NCI-H2029 (cell line): ENCODE measurements around the gene ABHD16A.
A peak's percentile ranks its signal among the peaks of the same experiment; 100 is the strongest.

Experiments used
- DNase-seq: peaks from one replicate; lab custom pipeline; 2025; lab: John Stamatoyannopoulos, UW

ABHD16A gene

GRCh38 chr6:31689249-31690110 lies 13.6 kb downstream of the ABHD16A start:
- DNase-seq = no peak

DNA sequence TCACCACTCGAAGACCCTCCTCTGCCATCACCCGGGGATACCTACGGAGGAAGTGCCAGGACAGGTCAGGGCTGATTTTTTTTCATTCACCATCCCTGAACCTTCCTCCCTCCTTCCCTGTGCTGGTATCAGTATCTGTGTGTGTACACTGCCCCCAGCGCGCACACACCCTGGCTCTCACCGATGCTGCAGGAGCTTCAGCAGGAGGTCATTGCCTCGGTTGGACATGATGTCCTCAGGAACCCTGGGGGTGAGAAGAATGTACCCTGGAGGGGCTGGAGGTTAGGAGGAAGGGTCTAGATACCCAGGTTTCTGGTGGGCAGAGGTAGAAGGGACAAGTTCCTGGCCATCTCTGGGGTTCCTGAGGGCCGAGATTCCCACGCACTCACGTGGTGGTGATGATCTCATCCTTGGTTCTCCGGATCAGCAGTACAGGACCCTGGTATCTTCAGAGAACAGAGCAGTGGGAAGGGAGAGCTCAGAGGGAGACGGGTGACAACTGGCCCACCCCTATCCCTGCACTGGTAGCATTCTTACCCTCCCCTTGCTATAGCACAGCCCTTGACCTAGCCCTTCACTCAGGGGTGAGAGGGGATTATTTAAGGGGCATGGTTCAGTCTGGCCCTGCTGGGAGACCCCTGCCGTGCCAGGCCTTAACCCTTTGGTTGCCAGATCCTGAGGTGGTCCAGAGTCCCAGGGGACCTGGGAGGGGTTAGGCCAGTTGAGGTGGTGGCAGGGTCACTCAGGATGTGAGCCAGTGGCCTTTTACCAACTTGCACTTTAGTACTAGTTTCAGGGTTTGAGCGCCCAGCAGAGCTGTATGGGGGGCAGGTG lies 15.0 kb downstream of the ABHD16A start:
- DNase-seq = no peak

DNA sequence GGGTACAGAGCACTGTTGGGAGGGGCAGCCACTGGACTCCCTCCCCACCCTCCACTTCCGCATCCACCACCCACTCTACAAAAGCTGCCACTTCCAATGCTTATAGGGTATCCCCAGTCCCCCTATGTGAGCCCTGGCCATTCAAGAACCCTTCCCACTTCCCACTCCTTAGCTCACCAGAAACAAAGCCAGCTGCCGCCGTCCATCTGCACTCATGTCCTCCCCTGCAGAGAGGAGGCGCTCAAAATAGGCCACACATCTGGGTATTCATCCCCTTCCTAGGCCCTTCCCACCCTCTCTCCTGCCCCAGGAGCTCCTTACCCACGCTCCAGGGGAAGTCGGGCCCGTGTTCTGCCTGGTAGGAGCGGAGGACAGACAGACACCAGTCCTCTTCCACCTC lies 15.8 kb downstream of the ABHD16A start:
- DNase-seq = no peak

- no peak for DNase-seq
These were observed 16.6 kb downstream of the ABHD16A start for GRCh38 chr6:31686483-31686882.

- DNase-seq = no peak
These were observed 19.5 kb downstream of the ABHD16A start for GRCh38 chr6:31683591-31683990.

DNA sequence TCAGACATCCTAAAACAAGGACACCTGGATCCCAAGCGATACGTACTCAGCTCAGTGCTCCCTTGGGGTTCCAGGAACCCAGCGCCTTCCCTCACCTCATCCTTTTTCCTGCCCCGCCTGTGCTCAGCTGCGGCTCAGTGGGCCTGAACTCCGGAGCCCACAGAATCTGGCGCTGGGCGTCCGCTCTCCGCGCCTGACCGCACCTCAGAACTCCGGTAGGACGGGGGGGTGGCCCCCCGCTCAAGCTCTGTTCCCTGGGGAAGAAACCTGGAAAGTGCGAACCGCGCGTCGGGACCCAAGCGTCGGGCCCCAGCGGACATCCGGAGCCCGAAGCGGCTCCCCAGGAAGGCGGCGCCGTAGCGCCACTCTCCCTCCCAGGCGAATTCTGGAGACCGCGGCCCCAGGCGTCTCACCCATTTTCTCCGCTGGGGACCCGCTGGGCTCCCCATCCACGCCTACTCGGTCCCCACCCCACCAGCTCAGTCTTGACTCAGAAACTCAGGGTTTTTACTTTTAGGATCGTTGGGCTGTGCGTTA lies 21.9 kb downstream of the ABHD16A start:
- no peak for DNase-seq

- peak; percentile 87 for DNase-seq
These were observed 22.6 kb downstream of the ABHD16A start, which contains the start of gene LY6G5C for GRCh38 chr6:31680226-31681134. LY6G5C (minus strand) TSS chr6:31681067; CDS start chr6:31680373, 694 bp downstream.

GRCh38 chr6:31677955-31678354 lies 25.2 kb downstream of the ABHD16A start:
- DNase-seq = no peak

- DNase-seq = no peak
These were observed 26.2 kb downstream of the ABHD16A start for GRCh38 chr6:31676904-31677303.

GRCh38 chr6:31676322-31676903 lies 26.7 kb downstream of the ABHD16A start:
- DNase-seq = no peak

DNA sequence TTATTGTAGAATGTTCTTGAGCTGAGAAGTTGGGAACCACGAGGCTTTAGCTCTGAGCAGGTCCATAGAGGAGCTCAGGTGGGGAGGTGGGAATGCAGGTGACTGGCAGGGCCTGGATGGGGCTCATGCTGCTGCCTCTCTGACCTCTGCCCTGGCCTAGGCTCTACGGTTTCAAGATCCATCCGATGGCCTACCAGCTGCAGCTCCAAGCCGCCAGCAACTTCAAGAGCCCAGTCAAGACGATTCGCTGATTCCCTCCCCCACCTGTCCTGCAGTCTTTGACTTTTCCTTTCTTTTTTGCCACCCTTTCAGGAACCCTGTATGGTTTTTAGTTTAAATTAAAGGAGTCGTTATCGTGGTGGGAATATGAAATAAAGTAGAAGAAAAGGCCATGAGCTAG lies 33.4 kb downstream of the ABHD16A start, which contains the start of gene LY6G5B:
Gene LY6G5B (plus strand): TSS at position 301 of the 400 bp plus-strand sequence. CDS start 975 bp downstream, outside the sequence.
- DNase-seq = no peak

DNA sequence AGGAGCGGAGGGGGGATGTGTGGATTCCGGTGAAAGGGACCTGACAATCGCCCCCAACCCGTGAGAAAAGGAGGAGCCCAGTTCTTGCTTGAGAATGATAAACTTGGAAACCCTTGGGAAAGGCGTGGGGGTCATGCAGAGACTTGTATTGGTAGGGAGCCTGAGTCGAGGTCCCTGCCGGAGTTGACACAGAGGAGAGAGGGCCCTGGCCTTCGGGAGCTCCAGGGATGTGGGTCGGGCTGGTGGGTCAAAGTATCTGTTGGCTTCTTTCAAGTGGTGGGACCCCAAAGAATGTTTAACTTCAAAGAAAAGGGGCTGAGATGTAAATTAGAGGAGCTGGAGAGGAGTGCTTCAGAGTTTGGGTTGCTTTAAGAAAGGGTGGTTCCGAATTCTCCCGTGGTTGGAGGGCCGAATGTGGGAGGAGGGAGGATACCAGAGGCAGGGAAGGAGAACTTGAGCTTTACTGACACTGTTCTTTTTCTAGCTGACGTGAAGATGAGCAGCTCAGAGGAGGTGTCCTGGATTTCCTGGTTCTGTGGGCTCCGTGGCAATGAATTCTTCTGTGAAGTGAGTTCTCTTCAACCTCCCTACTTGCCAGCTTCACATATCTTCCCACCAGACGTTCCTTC lies 36.7 kb downstream of the ABHD16A start:
- no peak for DNase-seq

- DNase-seq = peak; percentile 99
These were observed 37.4 kb downstream of the ABHD16A start, which contains the start of gene CSNK2B for GRCh38 chr6:31665501-31666336. CSNK2B (plus strand) TSS chr6:31666080; CDS start chr6:31666832, 752 bp downstream.

GRCh38 chr6:31664790-31665500 lies 38.2 kb downstream of the ABHD16A start, which contains the start of gene GPANK1:
GPANK1 (minus strand) TSS chr6:31664997; CDS start chr6:31664478, 519 bp downstream.
- DNase-seq = peak; percentile 94

GRCh38 chr6:31663961-31664789 lies 38.9 kb downstream of the ABHD16A start:
- no peak for DNase-seq

DNA sequence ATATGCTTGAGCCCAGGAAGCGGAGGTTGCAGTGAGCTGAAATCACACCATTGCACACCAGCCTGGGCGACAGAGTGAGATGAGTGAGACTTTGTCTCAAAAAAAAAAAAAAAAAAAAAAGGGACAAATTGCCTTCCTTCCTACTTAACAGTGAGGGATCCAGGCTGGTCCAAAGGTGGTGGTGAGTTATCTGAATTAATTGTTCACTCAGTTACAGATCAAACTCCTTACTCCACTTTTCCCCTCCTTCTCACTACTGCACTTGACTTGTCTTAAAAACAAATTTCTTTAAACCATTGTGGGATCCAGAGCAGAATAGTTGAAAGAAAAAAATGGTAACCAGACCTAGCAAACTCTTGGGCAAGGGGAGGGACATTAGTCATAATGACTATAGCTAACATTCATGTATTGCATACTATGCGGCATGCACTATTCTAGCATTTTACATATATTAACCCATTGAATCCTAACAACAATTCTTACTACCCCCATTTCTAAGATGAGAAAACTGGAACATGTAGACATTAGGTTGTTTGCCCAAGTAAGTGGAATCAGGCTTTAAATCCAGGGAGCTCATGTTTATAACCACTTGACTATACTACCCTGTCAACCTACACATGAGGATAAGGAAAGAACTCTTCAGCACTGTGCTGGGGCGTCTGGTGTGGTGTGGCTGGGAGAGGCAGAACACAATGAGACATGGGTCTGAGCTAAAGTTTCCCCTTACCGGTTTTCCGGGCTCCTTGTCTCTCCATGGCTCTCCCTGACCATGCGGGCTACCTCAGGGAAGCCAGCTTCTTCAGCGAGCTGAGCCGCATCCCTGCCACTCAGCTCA lies 39.8 kb downstream of the ABHD16A start:
- DNase-seq = no peak
